ENCODE data around the gene LCN2.

- TF ChIP-seq CTCF (IDR thresholded peaks at IDR 0.05) (no peak), POLR2AphosphoS5 (IDR thresholded peaks at IDR 0.05) (no peak), POLR2A (IDR thresholded peaks at IDR 0.05) (no peak)
These were observed 10.2 kb downstream of the LCN2 start for GRCh38 chr9:128159522-128159783.
